OCI-LY3 (cell line): ENCODE measurements around the gene HDAC7.

Experiments
- H2AFZ ChIP-seq: fragments of 200-600, 300-600 bp; shearing (Covaris generic); 2 replicates; pipeline ENCODE4 v1.6.0; 2014; ENCODE audit warnings: antibody characterized with exemption, low read depth, low read length
- H3K27ac ChIP-seq: fragments of 200-600, 300-600 bp; sonication (generic); 2 replicates; pipeline ENCODE4 v1.5.1; 2014; ENCODE audit warnings: mild to moderate bottlenecking, low read length, moderate library complexity, mixed read lengths
- H3K27me3 ChIP-seq: fragments of 200-600, 300-600 bp; sonication (generic); 2 replicates; pipeline ENCODE4 v1.6.1; 2014; ENCODE audit warnings: low read depth, low read length, mixed read lengths
- H3K36me3 ChIP-seq: fragments of 200-600, 300-600 bp; sonication (generic); replicated peaks from 2 replicates; pipeline ENCODE3; 2014; ENCODE audit warnings: low read depth, low read length, mixed read lengths
- H3K4me1 ChIP-seq: fragments of 300-600, 200-600 bp; sonication (generic); 2 replicates; pipeline ENCODE4 v1.6.1; 2014; ENCODE audit warnings: low read length, mixed read lengths
- H3K4me2 ChIP-seq: fragments of 200-600, 300-600 bp; sonication (generic); 2 replicates; pipeline ENCODE4 v1.6.1; 2014; ENCODE audit warnings: low read length, mixed read lengths
- H3K4me3 ChIP-seq: fragments of 300-600, 200-600 bp; sonication (generic); 2 replicates; pipeline ENCODE4 v1.5.1; 2014; ENCODE audit warnings: antibody characterized with exemption, mild to moderate bottlenecking, low read length, moderate library complexity
- H3K79me2 ChIP-seq: fragments of 300-600, 200-600 bp; shearing (Covaris generic); 2 replicates; pipeline ENCODE4 v1.6.1; 2014; ENCODE audit warnings: mild to moderate bottlenecking, low read length, mixed read lengths
- H3K9ac ChIP-seq: fragments of 300-600, 200-600 bp; shearing (Covaris generic); 2 replicates; pipeline ENCODE4 v1.6.0; 2014; ENCODE audit warnings: mild to moderate bottlenecking, low read length, moderate library complexity
- H3K9me3 ChIP-seq: fragments of 200-600, 300-600 bp; shearing (Covaris generic); 2 replicates; pipeline ENCODE4 v1.6.1; 2014; ENCODE audit warnings: low read length, mixed read lengths; ENCODE audit not compliant: insufficient read depth
- H4K20me1 ChIP-seq: fragments of 200-600, 300-600 bp; sonication (generic); 2 replicates; pipeline ENCODE4 v1.6.1; 2016; ENCODE audit warnings: low read length, mixed read lengths; ENCODE audit not compliant: insufficient read depth
- CTCF ChIP-seq: fragments of 200-600, 300-600 bp; sonication (generic); IDR thresholded peaks from 2 replicates; pipeline ENCODE4 v1.5.1; 2014; ENCODE audit warnings: antibody characterized with exemption, low read length, low read depth
- EZH2phosphoT487 ChIP-seq: fragments of 200-600 bp; shearing (Covaris generic); IDR thresholded peaks from 2 replicates; pipeline ENCODE4 v1.6.1; 2018; ENCODE audit warnings: antibody characterized with exemption, mixed run types, low read depth

The HDAC7 gene

GRCh38 chr12:47801170-47801903, 18.4 kb downstream of the HDAC7 start:
- H3K4me1 ChIP-seq = peaks cover 37% of the 10 kb centered on the region
- TF ChIP-seq EZH2phosphoT487 (no peak), CTCF (no peak)
- H3K9me3 ChIP-seq = no peaks in the 10 kb centered on the region
- peaks cover 22% of the 10 kb centered on the region for H3K36me3 ChIP-seq
- no peak overlapping the region for H3K4me3 ChIP-seq
- H3K27me3 ChIP-seq = no peaks in the 10 kb centered on the region
- peaks cover 35% of the 10 kb centered on the region for H3K79me2 ChIP-seq
- no peak overlapping the region for H3K27ac ChIP-seq
- H2AFZ ChIP-seq = no peak overlapping the region
- no peak overlapping the region for H3K4me2 ChIP-seq
- no peaks in the 10 kb centered on the region for H4K20me1 ChIP-seq
- H3K9ac ChIP-seq = no peak overlapping the region

- no peak overlapping the region for H3K4me2 ChIP-seq
- peaks cover 22% of the 10 kb centered on the region for H3K36me3 ChIP-seq
- TF ChIP-seq EZH2phosphoT487 (no peak), CTCF (no peak)
- H3K27ac ChIP-seq = no peak overlapping the region
- no peaks in the 10 kb centered on the region for H3K9me3 ChIP-seq
- H3K79me2 ChIP-seq = peaks cover 29% of the 10 kb centered on the region
- no peak overlapping the region for H3K9ac ChIP-seq
- no peak overlapping the region for H3K4me3 ChIP-seq
- H4K20me1 ChIP-seq = no peaks in the 10 kb centered on the region
- no peaks in the 10 kb centered on the region for H3K27me3 ChIP-seq
- H3K4me1 ChIP-seq = peaks cover 29% of the 10 kb centered on the region
- no peak overlapping the region for H2AFZ ChIP-seq
Observed at GRCh38 chr12:47800582-47800981, 19.1 kb downstream of the HDAC7 start.

- H3K79me2 ChIP-seq = peaks cover 25% of the 10 kb centered on the region
- no peak overlapping the region for H3K9ac ChIP-seq
- H3K27me3 ChIP-seq = no peaks in the 10 kb centered on the region
- H3K4me3 ChIP-seq = no peak overlapping the region
- H3K4me1 ChIP-seq = peaks cover 28% of the 10 kb centered on the region
- H3K36me3 ChIP-seq = peaks cover 25% of the 10 kb centered on the region
- H4K20me1 ChIP-seq = no peaks in the 10 kb centered on the region
- TF ChIP-seq EZH2phosphoT487 (no peak), CTCF (no peak)
- no peaks in the 10 kb centered on the region for H3K9me3 ChIP-seq
- H3K4me2 ChIP-seq = no peak overlapping the region
- H3K27ac ChIP-seq = no peak overlapping the region
- H2AFZ ChIP-seq = no peak overlapping the region
Observed at GRCh38 chr12:47799357-47799955, 20.2 kb downstream of the HDAC7 start.

GRCh38 chr12:47798382-47798948, 21.2 kb downstream of the HDAC7 start:
- peaks cover 21% of the 10 kb centered on the region for H3K36me3 ChIP-seq
- no peak overlapping the region for H3K27ac ChIP-seq
- H3K9me3 ChIP-seq = no peaks in the 10 kb centered on the region
- H4K20me1 ChIP-seq = no peaks in the 10 kb centered on the region
- peaks cover 20% of the 10 kb centered on the region for H3K79me2 ChIP-seq
- H3K4me3 ChIP-seq = no peak overlapping the region
- no peak overlapping the region for H2AFZ ChIP-seq
- TF ChIP-seq CTCF (no peak), EZH2phosphoT487 (no peak)
- no peaks in the 10 kb centered on the region for H3K27me3 ChIP-seq
- no peak overlapping the region for H3K9ac ChIP-seq
- H3K4me2 ChIP-seq = no peak overlapping the region
- peaks cover 21% of the 10 kb centered on the region for H3K4me1 ChIP-seq
